ENCODE measurements around the gene SLC16A11.

- TF ChIP-seq EZH2 (IDR thresholded peaks at IDR 0.05; ENCODE audit: borderline replicate concordance, low read length) (no peak), CTCF (IDR thresholded peaks at IDR 0.05; ENCODE audit: low read length) (no peak)
Measured at GRCh38 chr17:7019367-7019766, 24.5 kb downstream of the SLC16A11 start.
